Thyroid gland (tissue), 4 donors: ENCODE data around the gene CFHR4. TPM values are rescaled to one million over a fixed set of nuclear protein-coding genes. Genes with fewer than 3 reads are reported as not detected.
"Not testable (repeated sequence)": the region's sequence is repeated elsewhere in the genome, so short reads cannot be mapped to it uniquely, and the experiment has no call there.

Experiments
- DNase-seq, 2 donors: peaks; one replicate each; pipeline ENCODE4 v3.0.0-alpha.2; 2019
- H3K27ac ChIP-seq, 3 donors: fragments of 200-600 bp; sonication (generic); 1 replicate in 2 of 3; 2 replicates in 1 of 3; pipeline ENCODE4 v1.5.1; 2016 to 2019; ENCODE audit warnings: mild to moderate bottlenecking in 1 of 3, moderate library complexity in 1 of 3
- H3K27me3 ChIP-seq: fragments of 200-600 bp; sonication (generic); one replicate; pipeline ENCODE4 v1.5.1; 2019
- H3K36me3 ChIP-seq, 2 donors: fragments of 200-600 bp; sonication (generic); one replicate each; pipeline ENCODE4 v1.5.1; 2016 to 2019
- H3K4me1 ChIP-seq, 2 donors: fragments of 200-600 bp; sonication (generic); one replicate each; pipeline ENCODE4 v1.5.1; 2017 to 2019
- H3K4me3 ChIP-seq, 3 donors: fragments of 200-600 bp; sonication (generic); replicated peaks in 1 of 3; 1 replicate in 2 of 3; 2 replicates in 1 of 3; pipeline ENCODE4 v1.5.1; 2016; ENCODE audit warnings: mild to moderate bottlenecking in 1 of 3
- H3K9me3 ChIP-seq: fragments of 200-600 bp; sonication (generic); one replicate; pipeline ENCODE4 v1.5.1; 2017
- CTCF ChIP-seq, 6 experiments: fragments of 200-600 bp in 3 of 6; fragments of 450-650 bp in 3 of 6; sonication (generic) in 3 of 6; IDR thresholded peaks; one replicate each; pipeline ENCODE4 v1.5.1; 2016 to 2019; ENCODE audit warnings: antibody characterized with exemption in 6 of 6, mild to moderate bottlenecking in 2 of 6, inconsistent platforms in 1 of 6, moderate library complexity in 1 of 6
- POLR2A ChIP-seq, 2 donors: fragments of 450-650 bp; IDR thresholded peaks; one replicate each; pipeline ENCODE4 v1.6.1; 2017; ENCODE audit warnings: antibody characterized with exemption in 2 of 2, mild to moderate bottlenecking in 2 of 2, moderate library complexity in 1 of 2
- WGBS, 2 donors: methylation state at CpG; one replicate each; pipeline ENCODE4 v1.1.5; 2017; 5-methylcytosine and 5-hydroxymethylcytosine counted together
- intact Hi-C: fragments of 100-400 bp; cut with DNase I; formaldehyde crosslinking; loops from one replicate; pipeline ENCODE4 v1.15.1; 2023
- total RNA-seq, 4 donors: library from RNA; depleted of rRNA; stranded (reverse); fragments of >200 nt; gene quantifications; one replicate each; pipeline ENCODE4 v1.2.3, GENCODE V29; 2016

Gene CFHR4
- total RNA-seq, 4 donors from 2014 or later: not detected

DNA sequence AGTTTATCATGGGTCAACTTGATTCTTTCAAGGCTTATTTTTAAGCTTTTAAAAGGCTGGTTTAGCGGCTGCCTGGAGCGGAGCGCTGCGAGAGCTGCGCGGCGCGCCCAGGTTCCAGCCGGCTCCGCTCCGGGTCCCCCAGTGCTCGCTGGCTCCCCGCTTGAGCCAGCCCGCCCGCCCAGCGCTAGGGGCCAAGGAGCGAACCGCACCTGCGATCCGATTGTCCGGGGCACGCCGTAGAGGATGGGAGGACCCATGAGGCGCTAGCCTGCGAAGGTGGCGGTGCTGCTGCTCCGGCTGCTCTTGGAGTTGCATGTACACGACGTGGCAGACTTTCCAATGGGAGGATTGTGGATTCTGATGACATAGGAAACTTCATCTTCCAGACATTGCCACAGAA is 9.9 kb upstream of the CFHR4 start:
- no peak for DNase-seq
- H3K9me3 ChIP-seq: no peaks in the 10 kb centered on the region
- H3K27ac ChIP-seq: no peak overlapping the region
- no peak for TF ChIP-seq CTCF (IDR thresholded peaks at IDR 0.05)
- TF ChIP-seq POLR2A (IDR thresholded peaks at IDR 0.05): no peak
- H3K4me3 ChIP-seq: no peak overlapping the region
- H3K27me3 ChIP-seq: no peaks in the 10 kb centered on the region
- no peaks in the 10 kb centered on the region for H3K36me3 ChIP-seq
- no peaks in the 10 kb centered on the region for H3K4me1 ChIP-seq
- intact Hi-C loops: no loop called here
- WGBS, 2 donors: 2 to 8% methylated on average over 14 to 29 of the region's 29 CpGs

GRCh38 chr1:196886560-196886959 is 1.3 kb upstream of the CFHR4 start:
- intact Hi-C loops, H3K4me3 ChIP-seq, H3K36me3 ChIP-seq, H3K27ac ChIP-seq, H3K27me3 ChIP-seq, H3K9me3 ChIP-seq, DNase-seq, H3K4me1 ChIP-seq: not testable (repeated sequence)
- WGBS, 2 donors: 87 to 92% methylated on average over 4 of the region's 4 CpGs

GRCh38 chr1:196890668-196891067 is 2.8 kb downstream of the CFHR4 start:
- no peak overlapping the region for H3K4me3 ChIP-seq
- H3K36me3 ChIP-seq: no peaks in the 10 kb centered on the region
- no peaks in the 10 kb centered on the region for H3K27me3 ChIP-seq
- no peaks in the 10 kb centered on the region for H3K9me3 ChIP-seq
- TF ChIP-seq POLR2A (IDR thresholded peaks at IDR 0.05) (no peak), CTCF (IDR thresholded peaks at IDR 0.05) (no peak)
- DNase-seq: no peak
- 75 to 81% methylated on average over 6 of the region's 6 CpGs for WGBS, 2 donors
- no peak overlapping the region for H3K27ac ChIP-seq
- no peaks in the 10 kb centered on the region for H3K4me1 ChIP-seq
- intact Hi-C loops: no loop called here

DNA sequence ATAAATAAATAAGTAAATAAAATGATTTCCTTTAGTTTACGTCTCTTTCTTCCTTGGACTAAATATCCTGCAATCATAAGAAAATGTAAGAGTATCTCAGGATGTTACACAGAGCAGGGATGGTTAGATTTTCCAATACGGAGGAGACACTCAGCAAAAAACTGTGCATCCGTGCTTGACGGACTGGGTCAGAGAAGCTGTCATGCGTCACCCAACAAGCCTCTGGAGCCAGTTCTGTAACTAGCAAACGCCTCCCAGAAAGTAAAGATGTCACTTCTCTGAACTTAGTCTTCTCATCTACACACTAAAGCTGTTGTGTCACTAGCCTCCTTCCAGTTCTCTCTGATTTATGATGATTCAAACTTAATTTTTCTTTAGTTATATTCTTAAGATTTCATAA is 3.4 kb downstream of the CFHR4 start:
- DNase-seq: no peak
- no peaks in the 10 kb centered on the region for H3K27me3 ChIP-seq
- intact Hi-C loops: no loop called here
- no peaks in the 10 kb centered on the region for H3K9me3 ChIP-seq
- H3K4me3 ChIP-seq: no peak overlapping the region
- no peaks in the 10 kb centered on the region for H3K4me1 ChIP-seq
- 60 to 63% methylated on average over 6 of the region's 6 CpGs for WGBS, 2 donors
- TF ChIP-seq CTCF (IDR thresholded peaks at IDR 0.05) (no peak), POLR2A (IDR thresholded peaks at IDR 0.05) (no peak)
- no peak overlapping the region for H3K27ac ChIP-seq
- no peaks in the 10 kb centered on the region for H3K36me3 ChIP-seq

DNA sequence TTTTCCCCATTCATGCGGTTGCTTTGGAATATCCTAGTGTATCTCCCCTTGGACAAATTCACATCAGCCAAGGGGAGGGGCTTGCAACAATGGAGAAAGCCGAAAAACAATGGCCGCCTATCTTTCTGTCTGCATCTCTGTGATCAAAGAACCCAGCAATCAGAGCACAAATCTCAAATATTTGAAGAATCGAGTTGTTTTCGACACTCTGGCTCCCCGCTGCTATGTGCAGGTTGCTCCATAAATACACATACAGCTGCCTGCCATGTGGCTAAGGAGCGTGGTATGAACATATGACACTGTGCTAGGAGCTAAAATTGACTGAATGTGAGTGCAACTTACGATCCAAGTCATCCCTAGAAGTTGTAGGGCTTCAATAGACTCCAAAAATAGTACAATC is 8.5 kb downstream of the CFHR4 start:
- intact Hi-C loops: no loop called here
- TF ChIP-seq CTCF (IDR thresholded peaks at IDR 0.05) (no peak), POLR2A (IDR thresholded peaks at IDR 0.05) (no peak)
- no peak overlapping the region for H3K4me3 ChIP-seq
- H3K27ac ChIP-seq: no peak overlapping the region
- H3K27me3 ChIP-seq: no peaks in the 10 kb centered on the region
- H3K4me1 ChIP-seq: no peaks in the 10 kb centered on the region
- H3K9me3 ChIP-seq: no peaks in the 10 kb centered on the region
- 72 to 78% methylated on average over 8 of the region's 8 CpGs for WGBS, 2 donors
- no peaks in the 10 kb centered on the region for H3K36me3 ChIP-seq
- DNase-seq: no peak
